SU-DHL-6 (cell line): ENCODE results near the gene TMC3.

Source experiments
- H2AFZ ChIP-seq: fragments of 200-600 bp; sonication (generic); 2 replicates; pipeline ENCODE4 v1.6.1; 2014; ENCODE audit warnings: low read depth, mild to moderate bottlenecking, moderate library complexity, mixed read lengths, antibody characterized with exemption, low read length; ENCODE audit not compliant: severe bottlenecking
- H3F3A ChIP-seq: fragments of 200-600 bp; shearing (Covaris generic); 2 replicates; pipeline ENCODE4 v1.6.0; 2016; ENCODE audit warnings: antibody characterized with exemption, mild to moderate bottlenecking; ENCODE audit not compliant: insufficient read depth
- H3K27ac ChIP-seq: fragments of 200-600 bp; sonication (generic); 2 replicates; pipeline ENCODE4 v1.5.1; 2016; ENCODE audit warnings: low read depth, mild to moderate bottlenecking, low read length, moderate library complexity, mixed read lengths
- H3K27me3 ChIP-seq: fragments of 200-600 bp; sonication (generic), shearing (Covaris generic); 2 replicates; pipeline ENCODE4 v1.6.0; 2014; ENCODE audit warnings: mild to moderate bottlenecking, low read length
- H3K36me3 ChIP-seq: fragments of 200-600 bp; sonication (generic); 2 replicates; pipeline ENCODE4 v1.6.1; 2014; ENCODE audit warnings: mild to moderate bottlenecking, low read length, mixed read lengths
- H3K4me2 ChIP-seq: fragments of 300-600, 200-600 bp; shearing (Covaris generic), sonication (generic); 2 replicates; pipeline ENCODE4 v1.6.0; 2014; ENCODE audit warnings: low read length, low read depth, mild to moderate bottlenecking; ENCODE audit not compliant: poor library complexity, severe bottlenecking
- H3K4me3 ChIP-seq: fragments of 200-600 bp; sonication (generic); 2 replicates; pipeline ENCODE4 v1.5.1; 2014; ENCODE audit warnings: antibody characterized with exemption, low read length, mild to moderate bottlenecking, mixed read lengths; ENCODE audit not compliant: insufficient read depth, poor library complexity, severe bottlenecking
- H3K79me2 ChIP-seq: fragments of 200-600 bp; sonication (generic); 2 replicates; pipeline ENCODE4 v1.6.1; 2014; ENCODE audit warnings: mild to moderate bottlenecking, low read length, moderate library complexity; ENCODE audit not compliant: insufficient read depth
- H3K9ac ChIP-seq: fragments of 200-600 bp; sonication (generic); 2 replicates; pipeline ENCODE4 v1.7.0; 2014; ENCODE audit warnings: mild to moderate bottlenecking, low read length
- H3K9me2 ChIP-seq: fragments of 200-600 bp; sonication (generic); replicated peaks from 2 replicates; pipeline ENCODE4 v1.6.1; 2014; ENCODE audit warnings: low read length; ENCODE audit not compliant: insufficient read depth
- H3K9me3 ChIP-seq: fragments of 200-600 bp; sonication (generic); 2 replicates; pipeline ENCODE4 v1.6.1; 2014; ENCODE audit warnings: low read length, mixed read lengths; ENCODE audit not compliant: insufficient read depth
- H4K20me1 ChIP-seq: fragments of 200-600 bp; sonication (generic); 2 replicates; pipeline ENCODE4 v1.6.1; 2014; ENCODE audit warnings: low read depth, mild to moderate bottlenecking, antibody characterized with exemption, low read length, moderate library complexity, mixed read lengths
- EZH2phosphoT487 ChIP-seq: fragments of 200-600 bp; sonication (generic), shearing (Covaris generic); conservative IDR thresholded peaks from 2 replicates; pipeline ENCODE4 v1.6.1; 2018; ENCODE audit warnings: mild to moderate bottlenecking, antibody characterized with exemption, low read length, moderate library complexity, mixed read lengths
- TF ChIP-seq, protein P1 (sequence below): fragments of 200-600 bp; sonication (generic); IDR thresholded peaks from one replicate; pipeline ENCODE4 v1.5.1; 2017; ENCODE audit warnings: antibody characterized with exemption, mild to moderate bottlenecking, low read length, moderate library complexity; ENCODE audit not compliant: insufficient read depth, poor library complexity, severe bottlenecking

The TMC3 gene

DNA sequence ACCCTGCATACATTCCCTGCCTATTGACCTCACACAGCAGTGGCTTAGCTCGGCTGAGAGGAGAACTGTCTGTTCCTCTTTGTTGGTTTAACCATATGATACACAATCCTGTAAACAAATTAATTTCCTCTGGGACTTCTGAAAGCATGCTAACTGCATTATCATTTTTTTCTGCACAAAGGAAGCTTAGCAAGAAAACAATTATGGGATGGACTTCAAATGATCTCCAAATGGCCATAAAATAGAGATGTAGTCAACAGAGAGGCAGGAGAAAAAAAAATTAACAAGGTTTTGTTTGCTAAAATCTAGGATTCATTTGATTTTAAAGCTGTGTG, 14.4 kb upstream of the TMC3 start:
- no peaks in the 10 kb centered on the region for H3K9me2 ChIP-seq
- H3K27me3 ChIP-seq: no peaks in the 10 kb centered on the region
- H3K4me2 ChIP-seq: no peak overlapping the region
- no peaks in the 10 kb centered on the region for H3K79me2 ChIP-seq
- H3K9me3 ChIP-seq: no peaks in the 10 kb centered on the region
- H2AFZ ChIP-seq: no peak overlapping the region
- no peaks in the 10 kb centered on the region for H4K20me1 ChIP-seq
- H3K9ac ChIP-seq: no peak overlapping the region
- no peak overlapping the region for H3K4me3 ChIP-seq
- TF ChIP-seq EZH2phosphoT487: no peak
- TF ChIP-seq, protein P1, sequence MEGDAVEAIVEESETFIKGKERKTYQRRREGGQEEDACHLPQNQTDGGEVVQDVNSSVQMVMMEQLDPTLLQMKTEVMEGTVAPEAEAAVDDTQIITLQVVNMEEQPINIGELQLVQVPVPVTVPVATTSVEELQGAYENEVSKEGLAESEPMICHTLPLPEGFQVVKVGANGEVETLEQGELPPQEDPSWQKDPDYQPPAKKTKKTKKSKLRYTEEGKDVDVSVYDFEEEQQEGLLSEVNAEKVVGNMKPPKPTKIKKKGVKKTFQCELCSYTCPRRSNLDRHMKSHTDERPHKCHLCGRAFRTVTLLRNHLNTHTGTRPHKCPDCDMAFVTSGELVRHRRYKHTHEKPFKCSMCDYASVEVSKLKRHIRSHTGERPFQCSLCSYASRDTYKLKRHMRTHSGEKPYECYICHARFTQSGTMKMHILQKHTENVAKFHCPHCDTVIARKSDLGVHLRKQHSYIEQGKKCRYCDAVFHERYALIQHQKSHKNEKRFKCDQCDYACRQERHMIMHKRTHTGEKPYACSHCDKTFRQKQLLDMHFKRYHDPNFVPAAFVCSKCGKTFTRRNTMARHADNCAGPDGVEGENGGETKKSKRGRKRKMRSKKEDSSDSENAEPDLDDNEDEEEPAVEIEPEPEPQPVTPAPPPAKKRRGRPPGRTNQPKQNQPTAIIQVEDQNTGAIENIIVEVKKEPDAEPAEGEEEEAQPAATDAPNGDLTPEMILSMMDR: no peak
- no peaks in the 10 kb centered on the region for H3F3A ChIP-seq
- H3K36me3 ChIP-seq: no peaks in the 10 kb centered on the region
- H3K27ac ChIP-seq: no peak overlapping the region

- H3K9me3 ChIP-seq: no peaks in the 10 kb centered on the region
- no peaks in the 10 kb centered on the region for H3K9me2 ChIP-seq
- no peak overlapping the region for H2AFZ ChIP-seq
- H3K36me3 ChIP-seq: no peaks in the 10 kb centered on the region
- no peak for TF ChIP-seq EZH2phosphoT487
- TF ChIP-seq, protein P1: no peak
- no peak overlapping the region for H3K27ac ChIP-seq
- no peaks in the 10 kb centered on the region for H3K27me3 ChIP-seq
- H3K4me2 ChIP-seq: no peak overlapping the region
- no peak overlapping the region for H3K9ac ChIP-seq
- H3K4me3 ChIP-seq: no peak overlapping the region
- H3K79me2 ChIP-seq: no peaks in the 10 kb centered on the region
- H3F3A ChIP-seq: no peaks in the 10 kb centered on the region
- H4K20me1 ChIP-seq: no peaks in the 10 kb centered on the region
These were observed 13.8 kb upstream of the TMC3 start for GRCh38 chr15:81387621-81388435.

DNA sequence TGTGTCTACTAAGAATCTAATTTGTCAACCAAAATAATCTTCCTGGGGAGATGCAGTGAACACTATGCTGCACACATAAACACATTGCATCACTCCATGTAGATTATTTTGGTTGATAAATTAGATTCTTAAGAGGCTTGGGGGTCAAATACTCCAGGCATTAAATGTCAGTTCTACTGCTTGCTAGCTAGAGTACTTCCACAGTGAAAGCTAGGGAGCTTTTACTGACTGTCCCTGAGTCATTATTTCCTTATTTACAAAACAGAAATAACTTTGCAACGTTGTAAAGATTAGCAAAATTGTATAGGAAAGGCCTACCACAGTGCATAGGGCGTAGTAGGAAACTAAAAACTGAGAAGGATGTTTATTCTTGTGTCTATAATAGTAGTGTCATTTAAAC, 12.9 kb upstream of the TMC3 start:
- no peaks in the 10 kb centered on the region for H3K9me3 ChIP-seq
- H3K36me3 ChIP-seq: no peaks in the 10 kb centered on the region
- H2AFZ ChIP-seq: no peak overlapping the region
- no peaks in the 10 kb centered on the region for H3K27me3 ChIP-seq
- no peak overlapping the region for H3K4me2 ChIP-seq
- H3K79me2 ChIP-seq: no peaks in the 10 kb centered on the region
- H3K9ac ChIP-seq: no peak overlapping the region
- no peak overlapping the region for H3K27ac ChIP-seq
- TF ChIP-seq, protein P1: no peak
- TF ChIP-seq EZH2phosphoT487: no peak
- H3F3A ChIP-seq: no peaks in the 10 kb centered on the region
- H4K20me1 ChIP-seq: no peaks in the 10 kb centered on the region
- H3K9me2 ChIP-seq: no peaks in the 10 kb centered on the region
- H3K4me3 ChIP-seq: no peak overlapping the region
